Measurements from ENCODE around the gene CHD3. TPM values are rescaled to one million over a fixed set of nuclear protein-coding genes. Genes with fewer than 3 reads are reported as not detected.

CHD3 gene
- total and polyA plus RNA-seq, 2 of the 13 experiments (the other 11 are each of a cell fraction or from before 2014, with no cell fraction given): 2.7 to 3.7 TPM

DNA sequence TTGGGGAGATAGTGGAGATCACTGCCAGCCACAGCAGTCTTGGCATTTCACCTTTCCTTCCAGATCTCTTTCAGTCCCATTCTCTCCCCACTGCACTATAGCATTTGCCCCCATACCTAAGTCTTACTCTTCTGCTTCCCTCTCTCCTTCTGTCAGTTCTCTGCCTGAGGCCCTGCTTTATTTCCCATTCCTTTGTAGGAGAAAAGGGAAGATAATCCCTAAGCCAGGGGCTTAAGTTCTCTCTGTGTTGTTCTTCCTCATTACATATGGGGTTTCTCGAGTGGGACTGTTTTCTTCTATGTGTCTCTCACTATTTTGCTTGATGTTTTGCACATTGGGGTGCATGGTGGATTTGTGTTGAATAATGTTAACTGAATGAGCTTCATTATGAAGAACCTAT, 48.1 kb upstream of the CHD3 start:
- 70% methylated on average over 1 of the region's 1 CpG for WGBS (ENCODE audit: low lambda C conversion rate)
- CTCF ChIA-PET (ENCODE audit: low intra/inter-chr PET ratio, low total read pairs): no interaction called here
- Histone ChIP-seq H4K20me1 (ENCODE audit: insufficient read depth, low read length) (peaks cover 23% of the 10 kb centered on the region), H3K9me3 (ENCODE audit: low read length) (no peaks in the 10 kb centered on the region), H3K27me3 (ENCODE audit: control insufficient read depth in 1 of 2, insufficient read depth in 2 of 2, low read length in 2 of 2) (peaks cover 0 to 3% of the 10 kb centered on the region in 2 experiments; a peak in 1 of 5 replicates), H3K4me1 (ENCODE audit: insufficient read depth, low read length) (peaks cover 47% of the 10 kb centered on the region), H3K4me2 (ENCODE audit: low read depth, low read length) (peak overlapping the region; percentile 96), H2AFZ (ENCODE audit: low read length) (no peak overlapping the region), H3K79me2 (ENCODE audit: insufficient read depth, low read length) (peaks cover 58% of the 10 kb centered on the region), H3K27ac (ENCODE audit: extremely low read length, insufficient read depth, low read length) (peak overlapping the region; percentile 7), H3K9ac (ENCODE audit: insufficient read depth, low read depth, low read length) (peak overlapping the region; percentile 96; the same call in 1 of the 2 replicates), H3K4me3 (replicated peaks in 1 of 3; ENCODE audit: insufficient read depth in 1 of 3, low read depth in 2 of 3, low read length in 3 of 3) (peak overlapping the region in 1 of 3 experiments; percentile 83; a peak in 1 of 6 replicates), H3K36me3 (replicated peaks in 1 of 2; ENCODE audit: control insufficient read depth in 1 of 2, insufficient read depth in 2 of 2, low read length in 2 of 2) (peaks cover 3 to 6% of the 10 kb centered on the region in 2 experiments; a peak in 3 of 5 replicates)
- in situ Hi-C loops (cut with HindIII; ENCODE audit: extremely low pct_ligation_motif_present, low pct_unique_long_range_greater_than_20kb): loop anchor here (10.0 kb wide), 1 partner anchor 266 kb away; the partner anchor contains the start of gene CD68
- no peak for ATAC-seq
- FAIRE-seq: no peak
- POLR2A ChIA-PET: interaction anchor here (6.4 kb wide), 1 partner anchor 16 kb away, joined by 95 read pairs; the partner anchor contains the start of genes CYB5D1, NAA38 and TMEM88
- intact Hi-C loops (cut with micrococcal nuclease; ENCODE audit: unreplicated experiment): loop anchor here (5.0 kb wide), 1 partner anchor 202 kb away; no protein-coding TSS in a partner anchor
- no TSS peak for BruUV-seq (replicated peaks)
- TF ChIP-seq PTBP1 (IDR thresholded peaks at IDR 0.05; ENCODE audit: low read depth, low read length, poor library complexity, severe bottlenecking): no peak
- TF ChIP-seq EEA1 (CRISPR knock-in tag; IDR thresholded peaks at IDR 0.05; ENCODE audit: borderline replicate concordance): no peak
- no peak for TF ChIP-seq ZNF839 (CRISPR knock-in tag; IDR thresholded peaks at IDR 0.05; ENCODE audit: borderline replicate concordance)
- no peak for TF ChIP-seq EHMT2 (IDR thresholded peaks at IDR 0.05; ENCODE audit: borderline replicate concordance, low read depth, low read length)
- TF ChIP-seq, protein P1, sequence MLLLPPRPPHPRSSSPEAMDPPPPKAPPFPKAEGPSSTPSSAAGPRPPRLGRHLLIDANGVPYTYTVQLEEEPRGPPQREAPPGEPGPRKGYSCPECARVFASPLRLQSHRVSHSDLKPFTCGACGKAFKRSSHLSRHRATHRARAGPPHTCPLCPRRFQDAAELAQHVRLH (CRISPR knock-in tag; IDR thresholded peaks at IDR 0.05; ENCODE audit: borderline replicate concordance, low read depth): no peak
- no peak for TF ChIP-seq NR3C1 (CRISPR knock-in tag; IDR thresholded peaks at IDR 0.05)
- no peak for TF ChIP-seq SNRNP70 (IDR thresholded peaks at IDR 0.05; ENCODE audit: low read depth, low read length)
- TF ChIP-seq KAT2B (IDR thresholded peaks at IDR 0.05; ENCODE audit: borderline replicate concordance, low read depth, low read length): no peak
- no peak for DNase-seq (ENCODE audit: low spot score)
